Measurements from ENCODE around the gene HOMER1. TPM values are rescaled to one million over a fixed set of nuclear protein-coding genes. Genes with fewer than 3 reads are reported as not detected.

The HOMER1 gene
- total RNA-seq, 4 donors from 2014 or later = 3.3 to 73.2 (median 4.0) TPM; not detected in 1

DNA sequence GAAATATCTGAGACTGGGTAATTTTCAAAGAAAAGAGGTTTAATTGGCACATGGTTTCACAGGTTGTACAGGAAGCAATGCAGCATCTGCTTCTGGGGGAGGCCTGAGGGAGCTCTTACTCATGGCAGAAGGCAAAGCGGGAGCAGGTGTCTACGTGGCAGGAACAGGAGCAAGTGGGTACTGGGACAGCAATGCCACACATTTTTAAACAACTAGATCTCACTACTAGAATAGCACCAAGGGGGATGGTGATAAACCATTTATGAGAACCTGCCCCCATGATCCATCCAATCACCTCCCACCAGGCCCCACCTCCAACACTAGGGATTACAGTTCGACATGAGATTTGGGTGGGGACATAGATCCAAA is 47.6 kb upstream of the HOMER1 start:
- Histone ChIP-seq H3K9me3 (no peaks in the 10 kb centered on the region), H3K36me3 (no peaks in the 10 kb centered on the region), H3K4me1 (peaks cover 0 to under 1% (median 0%) of the 10 kb centered on the region in 4 donors), H3K27me3 (no peaks in the 10 kb centered on the region), H3K4me3 (no peak overlapping the region), H3K27ac (no peak overlapping the region)
- WGBS, 2 donors (ENCODE audit: low coverage in 1 of 2) = 63% methylated on average over 3 of the region's 3 CpGs; no CpG with 5 or more reads in 1 of the 2 donors
- DNase-seq = no peak
- in situ Hi-C loops (cut with MboI; ENCODE audit: low pct_ligation_motif_present in 1 of 4, low pct_unique_long_range_greater_than_20kb in 1 of 4, low sequenced_read_pairs in 3 of 4) = loop anchor here in 2 of 4 donors (5.0 to 10.0 kb wide), 2 partner anchors 293 to 296 kb away; no protein-coding TSS in a partner anchor
- intact Hi-C loops (cut with DNase I; ENCODE audit: low total_unique reads) = loop anchor here (10.0 kb wide), 1 partner anchor 523 kb away; no protein-coding TSS in a partner anchor
- no peak for TF ChIP-seq EP300 (IDR thresholded peaks at IDR 0.05; ENCODE audit: low read depth)
- no peak for TF ChIP-seq CTCF (IDR thresholded peaks at IDR 0.05)
- TF ChIP-seq POLR2AphosphoS5 (IDR thresholded peaks at IDR 0.05) = no peak
- TF ChIP-seq POLR2A (IDR thresholded peaks at IDR 0.05) = no peak

DNA sequence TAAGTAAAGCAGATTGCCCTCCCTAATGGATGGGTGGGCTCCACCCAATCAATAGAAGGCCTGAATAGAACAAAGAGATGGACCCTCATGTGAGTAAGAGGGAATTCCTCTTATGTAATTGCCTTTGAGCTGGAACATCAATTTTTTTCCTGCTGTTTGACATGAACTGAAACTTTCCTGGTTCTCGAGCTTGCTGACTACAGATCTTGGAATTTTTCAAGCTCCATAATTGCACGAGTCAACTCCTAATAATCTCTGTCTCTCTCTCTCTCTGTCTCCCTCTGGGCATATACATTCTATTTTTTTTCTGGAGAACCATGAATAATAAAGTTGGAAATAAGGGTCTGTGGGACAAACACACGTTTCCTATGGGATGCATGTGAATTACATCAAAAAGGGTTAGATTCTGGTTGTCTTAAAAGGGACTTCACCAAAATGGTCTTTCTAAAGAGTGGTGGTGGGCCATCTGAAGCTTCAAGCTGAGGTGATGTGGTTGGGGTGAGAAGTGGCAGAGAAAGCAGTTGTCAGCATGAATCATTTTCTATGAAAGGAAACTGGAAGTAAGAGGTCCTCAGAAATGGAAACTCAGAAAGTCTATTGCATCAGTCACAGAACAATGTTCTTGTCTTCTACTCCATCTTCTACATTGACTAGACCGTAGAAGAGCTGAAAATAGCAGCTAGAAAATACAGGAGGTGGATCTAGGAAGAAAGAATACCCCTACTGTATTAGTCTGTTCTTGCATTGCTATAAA is 47.0 kb upstream of the HOMER1 start:
- TF ChIP-seq POLR2A (IDR thresholded peaks at IDR 0.05) = no peak
- TF ChIP-seq EP300 (IDR thresholded peaks at IDR 0.05; ENCODE audit: low read depth) = no peak
- no peak for TF ChIP-seq POLR2AphosphoS5 (IDR thresholded peaks at IDR 0.05)
- no peak for TF ChIP-seq CTCF (IDR thresholded peaks at IDR 0.05)
- Histone ChIP-seq H3K27me3 (no peaks in the 10 kb centered on the region), H3K4me1 (peaks cover 0 to 3% (median 0%) of the 10 kb centered on the region in 4 donors), H3K36me3 (no peaks in the 10 kb centered on the region), H3K27ac (no peak overlapping the region), H3K9me3 (no peaks in the 10 kb centered on the region), H3K4me3 (no peak overlapping the region)
- in situ Hi-C loops (cut with MboI; ENCODE audit: low pct_ligation_motif_present in 1 of 4, low pct_unique_long_range_greater_than_20kb in 1 of 4, low sequenced_read_pairs in 3 of 4) = loop anchor here in 2 of 4 donors (5.0 to 10.0 kb wide), 2 partner anchors 294 to 296 kb away; no protein-coding TSS in a partner anchor
- no peak for DNase-seq
- intact Hi-C loops (cut with DNase I; ENCODE audit: low total_unique reads) = loop anchor here (10.0 kb wide), 1 partner anchor 524 kb away; no protein-coding TSS in a partner anchor
- WGBS, 2 donors (ENCODE audit: low coverage in 1 of 2) = 82 to 83% methylated on average over 4 of the region's 4 CpGs

DNA sequence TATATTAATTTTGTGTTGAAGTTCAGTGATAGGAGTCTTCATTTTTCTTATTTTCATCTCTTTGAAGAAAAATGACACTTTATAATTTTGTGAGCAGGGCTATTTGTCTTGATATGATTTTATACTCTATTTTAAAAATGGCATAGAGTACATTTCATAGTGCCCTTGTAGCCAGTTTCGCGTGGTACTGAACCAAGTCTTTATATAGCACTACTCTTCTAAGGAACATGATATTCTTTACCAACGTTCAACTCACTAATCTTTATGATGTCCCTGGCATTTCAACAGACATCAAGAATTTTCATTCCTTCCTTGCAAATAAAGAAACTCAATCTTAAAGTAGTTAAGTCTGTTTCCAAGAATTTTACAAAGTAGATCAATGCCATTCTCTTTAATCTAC is 41.5 kb upstream of the HOMER1 start:
- Histone ChIP-seq H3K27ac (no peak overlapping the region), H3K9me3 (no peaks in the 10 kb centered on the region), H3K27me3 (no peaks in the 10 kb centered on the region), H3K4me3 (no peak overlapping the region), H3K4me1 (peaks cover 0 to 3% (median 0%) of the 10 kb centered on the region in 4 donors), H3K36me3 (no peaks in the 10 kb centered on the region)
- TF ChIP-seq CTCF (IDR thresholded peaks at IDR 0.05) (no peak), POLR2A (IDR thresholded peaks at IDR 0.05) (no peak), POLR2AphosphoS5 (IDR thresholded peaks at IDR 0.05) (no peak), EP300 (IDR thresholded peaks at IDR 0.05; ENCODE audit: low read depth) (no peak)
- WGBS, 2 donors (ENCODE audit: low coverage in 1 of 2) = 67 to 70% methylated on average over 3 of the region's 3 CpGs
- intact Hi-C loops (cut with DNase I; ENCODE audit: low total_unique reads) = no loop called here
- in situ Hi-C loops (cut with MboI; ENCODE audit: low pct_ligation_motif_present in 1 of 4, low pct_unique_long_range_greater_than_20kb in 1 of 4, low sequenced_read_pairs in 3 of 4) = no loop called here
- no peak for DNase-seq

GRCh38 chr5:79552984-79553383 is 39.0 kb upstream of the HOMER1 start:
- Histone ChIP-seq H3K4me3 (no peak overlapping the region), H3K4me1 (peaks cover 0 to 3% (median 0%) of the 10 kb centered on the region in 4 donors), H3K27ac (no peak overlapping the region), H3K36me3 (no peaks in the 10 kb centered on the region), H3K9me3 (no peaks in the 10 kb centered on the region), H3K27me3 (no peaks in the 10 kb centered on the region)
- WGBS, 2 donors (ENCODE audit: low coverage in 1 of 2) = 45 to 61% methylated on average over 3 to 4 of the region's 4 CpGs
- no peak for DNase-seq
- in situ Hi-C loops (cut with MboI; ENCODE audit: low pct_ligation_motif_present in 1 of 4, low pct_unique_long_range_greater_than_20kb in 1 of 4, low sequenced_read_pairs in 3 of 4) (no loop called here), intact Hi-C loops (cut with DNase I; ENCODE audit: low total_unique reads) (no loop called here)
- no peak for TF ChIP-seq POLR2A (IDR thresholded peaks at IDR 0.05)
- no peak for TF ChIP-seq CTCF (IDR thresholded peaks at IDR 0.05)
- no peak for TF ChIP-seq POLR2AphosphoS5 (IDR thresholded peaks at IDR 0.05)
- TF ChIP-seq EP300 (IDR thresholded peaks at IDR 0.05; ENCODE audit: low read depth) = no peak

All from transverse colon (tissue), 4 donors.